ENCODE data around the gene MCIDAS.

The MCIDAS gene

GRCh38 chr5:55236800-55237199 is 9.7 kb upstream of the MCIDAS start:
- Mint-ChIP-seq H3K4me3 (peak overlapping the region in 2 of 3 experiments; percentile 7 to 33), H3K9me3 (no peaks in the 10 kb centered on the region), H3K27ac (peak overlapping the region in 1 of 3 experiments; percentile 70), H3K4me1 (peaks cover 26% of the 10 kb centered on the region), H3K36me3 (ENCODE audit: low read depth) (no peaks in the 10 kb centered on the region), H3K27me3 (ENCODE audit: low read depth) (peaks cover 77% of the 10 kb centered on the region)
- TF ChIP-seq CTCF (IDR thresholded peaks at IDR 0.05; ENCODE audit: unreplicated experiment in 3 of 3) = no peak

- no peaks in the 10 kb centered on the region for H3K36me3 Mint-ChIP-seq (ENCODE audit: low read depth)
- no peaks in the 10 kb centered on the region for H3K9me3 Mint-ChIP-seq
- H3K4me3 Mint-ChIP-seq = peak overlapping the region; percentile 79 to 89 (median 86)
- no peak overlapping the region for H3K27ac Mint-ChIP-seq
- TF ChIP-seq CTCF (IDR thresholded peaks at IDR 0.05; ENCODE audit: unreplicated experiment in 3 of 3) = no peak
- H3K27me3 Mint-ChIP-seq (ENCODE audit: low read depth) = peaks cover 87% of the 10 kb centered on the region
- H3K4me1 Mint-ChIP-seq = peaks cover 33% of the 10 kb centered on the region
These were observed 7.1 kb upstream of the MCIDAS start for GRCh38 chr5:55234121-55234700.

- Mint-ChIP-seq H3K36me3 (ENCODE audit: low read depth) (no peaks in the 10 kb centered on the region), H3K27me3 (ENCODE audit: low read depth) (peaks cover 88% of the 10 kb centered on the region), H3K4me3 (peak within 1 kb of the TSS; percentile 95 to 98 (median 96)), H3K27ac (no peak within 1 kb of the TSS), H3K9me3 (no peaks in the 10 kb centered on the region), H3K4me1 (peaks cover 33% of the 10 kb centered on the region)
- no peak for TF ChIP-seq CTCF (IDR thresholded peaks at IDR 0.05; ENCODE audit: unreplicated experiment in 3 of 3)
These were observed 6.1 kb upstream of the MCIDAS start, which contains the start of gene CCNO for GRCh38 chr5:55232985-55233928. CCNO (minus strand) TSS chr5:55233608; CDS start chr5:55233523, 85 bp downstream.

- no peak for TF ChIP-seq CTCF (IDR thresholded peaks at IDR 0.05; ENCODE audit: unreplicated experiment in 3 of 3)
- Mint-ChIP-seq H3K4me3 (peak overlapping the region; percentile 95 to 98 (median 96)), H3K4me1 (peaks cover 40% of the 10 kb centered on the region), H3K27me3 (ENCODE audit: low read depth) (peaks cover 92% of the 10 kb centered on the region), H3K27ac (no peak overlapping the region), H3K36me3 (ENCODE audit: low read depth) (no peaks in the 10 kb centered on the region), H3K9me3 (no peaks in the 10 kb centered on the region)
These were observed 5.3 kb upstream of the MCIDAS start for GRCh38 chr5:55232271-55232984.

- TF ChIP-seq CTCF (IDR thresholded peaks at IDR 0.05; ENCODE audit: unreplicated experiment in 3 of 3) = no peak
- no peak overlapping the region for H3K27ac Mint-ChIP-seq
- H3K36me3 Mint-ChIP-seq (ENCODE audit: low read depth) = no peaks in the 10 kb centered on the region
- H3K4me3 Mint-ChIP-seq = peak overlapping the region; percentile 95 to 98 (median 96)
- H3K27me3 Mint-ChIP-seq (ENCODE audit: low read depth) = peaks cover 93% of the 10 kb centered on the region
- H3K9me3 Mint-ChIP-seq = no peaks in the 10 kb centered on the region
- H3K4me1 Mint-ChIP-seq = peaks cover 38% of the 10 kb centered on the region
These were observed 4.8 kb upstream of the MCIDAS start for GRCh38 chr5:55231919-55232270.

Data from nephron (organoid).